Astrocyte of the spinal cord (primary cell): ENCODE data around the gene PRSS53.
A peak's percentile ranks its signal among the peaks of the same experiment; 100 is the strongest.

ENCODE experiments used
- DNase-seq: peaks from one replicate; pipeline ENCODE4 v3.0.0; 2011; ENCODE audit warnings: low read depth, low spot score
- H3K4me3 ChIP-seq: 2 replicates; pipeline ENCODE4 v1.5.1; 2011; ENCODE audit warnings: low read depth, mild to moderate bottlenecking, low read length, moderate library complexity
- in situ Hi-C: cut with HindIII; loops from 2 replicates; pipeline ENCODE4 v1.10.0; 2017; ENCODE audit warnings: low sequenced_read_pairs
- TF ChIP-seq, protein P1 (sequence below): IDR thresholded peaks from 2 replicates; pipeline ENCODE4 v1.5.1; 2012; ENCODE audit warnings: low read depth, mild to moderate bottlenecking, low read length, inconsistent platforms

The PRSS53 gene

DNA sequence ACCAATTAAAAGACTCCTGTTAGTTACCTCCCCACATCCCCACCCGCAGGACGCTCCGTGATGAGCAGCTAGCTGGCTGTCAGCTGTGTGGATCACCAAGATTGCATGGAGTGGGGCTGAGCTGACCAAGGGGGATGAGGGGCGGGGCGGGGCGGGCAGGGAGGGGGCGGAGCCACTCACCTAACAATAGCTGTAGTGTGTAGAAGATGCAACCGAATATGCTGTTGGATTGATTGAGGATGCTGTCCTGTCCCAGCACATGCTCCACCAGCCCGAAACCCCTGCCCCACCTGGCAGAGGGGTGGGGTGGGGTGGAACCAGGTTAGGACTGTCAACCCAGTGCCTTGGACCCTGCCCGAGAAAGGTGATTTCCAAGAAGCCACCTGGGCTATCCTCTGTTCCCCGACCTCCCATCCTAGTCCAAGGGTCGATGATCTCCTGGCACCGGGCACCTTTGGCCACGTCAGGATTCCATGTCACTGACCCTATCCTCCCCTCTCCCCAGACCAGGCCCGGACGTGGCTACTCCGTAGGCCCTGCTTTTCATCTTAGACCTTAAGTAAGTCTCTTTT is 4.5 kb upstream of the PRSS53 start:
- TF ChIP-seq, protein P1, sequence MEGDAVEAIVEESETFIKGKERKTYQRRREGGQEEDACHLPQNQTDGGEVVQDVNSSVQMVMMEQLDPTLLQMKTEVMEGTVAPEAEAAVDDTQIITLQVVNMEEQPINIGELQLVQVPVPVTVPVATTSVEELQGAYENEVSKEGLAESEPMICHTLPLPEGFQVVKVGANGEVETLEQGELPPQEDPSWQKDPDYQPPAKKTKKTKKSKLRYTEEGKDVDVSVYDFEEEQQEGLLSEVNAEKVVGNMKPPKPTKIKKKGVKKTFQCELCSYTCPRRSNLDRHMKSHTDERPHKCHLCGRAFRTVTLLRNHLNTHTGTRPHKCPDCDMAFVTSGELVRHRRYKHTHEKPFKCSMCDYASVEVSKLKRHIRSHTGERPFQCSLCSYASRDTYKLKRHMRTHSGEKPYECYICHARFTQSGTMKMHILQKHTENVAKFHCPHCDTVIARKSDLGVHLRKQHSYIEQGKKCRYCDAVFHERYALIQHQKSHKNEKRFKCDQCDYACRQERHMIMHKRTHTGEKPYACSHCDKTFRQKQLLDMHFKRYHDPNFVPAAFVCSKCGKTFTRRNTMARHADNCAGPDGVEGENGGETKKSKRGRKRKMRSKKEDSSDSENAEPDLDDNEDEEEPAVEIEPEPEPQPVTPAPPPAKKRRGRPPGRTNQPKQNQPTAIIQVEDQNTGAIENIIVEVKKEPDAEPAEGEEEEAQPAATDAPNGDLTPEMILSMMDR, result no peak
- peak; percentile 32 for DNase-seq
- peak overlapping the region; percentile 87 for H3K4me3 ChIP-seq
- in situ Hi-C loops, result no loop called here

DNA sequence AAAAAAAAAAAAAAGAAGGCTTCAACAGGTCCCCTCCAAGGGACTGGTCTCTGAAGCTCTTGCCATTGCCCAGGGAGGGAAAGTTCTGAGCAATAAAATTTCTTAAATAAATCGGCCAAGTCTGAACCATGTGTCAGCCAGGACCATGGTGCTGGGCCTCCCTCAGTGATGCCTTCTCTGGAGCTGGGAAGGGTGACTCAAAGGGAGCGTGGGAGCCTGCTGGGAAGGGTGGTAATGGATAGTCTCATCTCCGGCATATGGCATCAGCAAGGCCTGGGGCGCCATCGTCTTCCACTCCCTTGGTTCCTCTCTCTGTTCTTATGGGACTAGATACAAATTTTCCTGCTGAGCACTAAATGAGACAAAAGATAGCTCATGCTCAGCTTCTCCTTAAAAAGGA is 3.6 kb upstream of the PRSS53 start:
- peak; percentile 26 for DNase-seq
- H3K4me3 ChIP-seq, result no peak overlapping the region
- TF ChIP-seq, protein P1, result no peak
- in situ Hi-C loops, result no loop called here

DNA sequence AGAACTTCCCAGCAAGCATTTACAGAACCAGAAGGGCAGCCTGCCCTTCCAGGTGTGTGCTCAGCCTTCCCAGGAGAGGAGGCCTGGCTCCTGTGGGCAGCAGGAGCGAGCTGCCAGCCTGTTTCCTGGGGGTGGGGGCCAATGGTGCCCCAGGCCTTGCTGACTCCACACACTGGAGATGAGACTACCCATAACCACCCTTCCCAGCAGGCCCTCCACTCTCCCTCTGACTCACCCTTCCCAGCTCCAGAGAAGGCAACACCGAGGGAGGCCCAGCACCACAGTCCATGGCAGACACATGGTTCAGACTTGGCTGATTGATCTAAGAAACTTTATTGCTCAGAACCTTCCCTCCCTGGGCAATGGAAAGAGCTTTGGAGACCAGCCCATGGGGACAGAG is 1.8 kb upstream of the PRSS53 start:
- no peak overlapping the region for H3K4me3 ChIP-seq
- peak; percentile 73 for DNase-seq
- TF ChIP-seq, protein P1, result no peak
- in situ Hi-C loops, result no loop called here

DNA sequence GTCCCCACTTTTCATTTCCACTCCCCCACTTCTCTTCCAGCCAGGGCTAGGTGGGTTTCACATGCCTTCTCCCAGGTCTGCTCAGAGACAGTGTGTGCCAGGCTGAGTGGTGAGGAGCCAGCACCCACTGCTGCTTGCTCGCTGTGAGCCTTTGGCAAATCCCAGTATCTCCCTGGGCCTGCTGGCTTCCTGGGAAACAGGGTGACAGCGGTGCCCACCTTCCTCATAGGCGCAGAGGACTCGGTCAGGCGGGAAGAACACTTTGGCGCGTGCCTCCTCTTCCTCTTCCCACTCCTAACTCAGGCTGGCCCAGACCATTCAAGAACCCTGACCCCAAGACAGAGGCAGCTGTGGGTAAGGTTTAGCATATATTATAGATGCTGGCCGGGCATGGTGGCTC is 456 bp upstream of the PRSS53 start:
- no peak for DNase-seq
- TF ChIP-seq, protein P1, result no peak
- no peak overlapping the region for H3K4me3 ChIP-seq
- in situ Hi-C loops, result no loop called here

DNA sequence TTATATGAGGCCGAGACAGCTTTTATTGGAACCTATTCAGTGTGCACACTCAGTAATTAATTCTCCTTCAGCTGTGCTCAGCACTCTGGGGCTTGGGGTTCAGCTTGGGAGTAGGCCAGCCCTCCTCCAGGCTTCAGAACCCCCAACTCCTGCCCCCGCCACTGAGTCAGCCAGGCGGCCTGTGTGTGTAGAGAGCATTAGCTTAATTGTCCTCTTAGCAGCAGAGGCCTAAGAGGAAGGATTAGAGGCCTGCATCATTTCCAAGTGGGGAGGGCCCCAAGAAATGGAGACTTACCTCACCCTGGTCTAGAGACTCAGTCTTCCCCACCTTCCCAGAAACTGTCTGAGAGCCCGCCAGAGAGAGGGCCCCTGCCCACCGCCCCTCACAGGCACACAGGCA is 772 bp downstream of the PRSS53 start:
- DNase-seq, result no peak
- in situ Hi-C loops, result no loop called here
- TF ChIP-seq, protein P1, result no peak
- H3K4me3 ChIP-seq, result no peak overlapping the region

DNA sequence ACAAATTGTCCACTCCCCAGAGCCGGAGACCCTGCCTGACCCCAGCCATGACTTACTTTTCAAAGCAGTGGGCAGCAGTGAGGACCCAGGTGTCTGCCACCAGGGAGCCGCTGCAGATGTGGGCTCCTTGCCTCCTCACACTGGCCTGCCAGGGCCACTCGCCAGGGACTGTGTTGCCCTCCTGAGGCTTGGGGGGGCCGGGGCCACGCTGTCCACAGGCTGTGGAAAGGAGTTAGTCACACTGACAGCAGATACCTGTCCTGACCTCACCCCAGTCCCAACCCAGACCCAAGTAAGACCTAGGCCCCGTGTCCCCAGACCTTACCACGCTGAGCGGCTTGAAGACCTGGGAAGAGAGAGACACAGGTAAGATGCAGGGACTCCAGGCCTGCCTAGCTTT is 1.3 kb downstream of the PRSS53 start:
- DNase-seq, result no peak
- in situ Hi-C loops, result no loop called here
- TF ChIP-seq, protein P1, result no peak
- H3K4me3 ChIP-seq, result no peak overlapping the region

DNA sequence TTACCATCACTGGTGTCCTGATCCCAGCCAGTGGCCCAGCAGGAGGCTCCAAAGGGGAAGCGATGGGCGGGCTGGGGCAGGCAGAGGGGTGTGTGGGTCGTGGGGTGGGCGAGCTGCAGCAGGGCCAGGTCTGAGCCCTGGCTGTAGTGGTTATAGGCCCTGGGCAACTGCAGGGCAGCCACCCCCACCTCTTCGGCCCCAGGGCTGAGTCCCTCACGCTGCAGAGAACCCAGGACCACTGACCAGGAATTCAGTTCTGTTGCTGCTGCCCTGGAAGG is 2.2 kb downstream of the PRSS53 start:
- DNase-seq, result no peak
- in situ Hi-C loops, result no loop called here
- H3K4me3 ChIP-seq, result no peak overlapping the region
- TF ChIP-seq, protein P1, result no peak
